ENCODE results near the gene DEPDC4.
"Not testable (repeated sequence)": the region's sequence is repeated elsewhere in the genome, so short reads cannot be mapped to it uniquely, and the experiment has no call there.

The DEPDC4 gene

DNA sequence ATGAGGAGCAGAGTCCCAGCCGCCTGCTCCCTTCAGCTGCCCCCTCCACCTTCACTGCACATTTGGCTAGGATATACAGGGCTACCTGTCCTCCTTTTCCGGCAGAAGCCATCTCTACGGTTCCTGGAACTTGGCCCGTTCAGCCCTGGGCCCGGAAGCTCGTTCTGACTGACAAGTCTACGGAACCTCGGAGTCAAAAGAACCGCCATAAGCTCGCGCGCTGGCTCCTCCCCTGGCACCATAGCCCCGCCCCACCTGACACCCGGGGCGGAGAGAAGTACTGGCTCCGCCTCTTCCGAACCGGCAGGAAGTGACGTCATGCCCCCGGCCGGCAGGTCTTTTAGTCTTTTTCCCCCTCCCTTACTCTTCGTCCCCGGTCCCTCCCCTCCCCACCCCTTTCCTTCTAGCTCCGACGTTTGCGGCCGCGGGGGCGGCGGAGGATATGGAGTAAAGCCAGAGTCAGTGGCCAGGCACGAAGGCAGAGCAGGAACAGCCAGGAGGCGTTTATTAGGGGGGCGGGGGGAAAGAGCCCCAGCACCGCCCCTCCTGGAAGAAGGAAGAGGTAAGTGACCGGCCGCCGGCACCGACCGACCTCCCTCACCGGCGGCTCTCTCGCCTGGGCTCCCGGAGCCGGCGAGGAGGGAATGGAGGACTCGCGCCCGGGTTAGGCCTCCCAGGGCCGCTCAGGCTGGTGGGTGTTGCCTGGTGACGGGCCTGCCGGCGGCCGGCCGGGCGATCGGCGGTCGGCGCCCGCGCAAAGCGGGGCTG, at the start of gene DEPDC4, which contains the start of gene SCYL2:
TSS of gene DEPDC4 (minus strand) at position 245 of the 768 bp plus-strand sequence. CDS start at position 242, 3 bp downstream.
TSS of gene SCYL2 (plus strand) at position 343 of the 768 bp plus-strand sequence. CDS start 15,794 bp downstream, outside the sequence.
- H3K4me3 ChIP-seq (replicated peaks; ENCODE audit: low read depth, low read length): peak within 1 kb of the TSS; percentile 85
- no peak for TF ChIP-seq CTCF (IDR thresholded peaks at IDR 0.05; ENCODE audit: low read depth, low read length, missing control alignments)
- peak; percentile 88 for DNase-seq (ENCODE audit: extremely low read depth, low read depth)

DNA sequence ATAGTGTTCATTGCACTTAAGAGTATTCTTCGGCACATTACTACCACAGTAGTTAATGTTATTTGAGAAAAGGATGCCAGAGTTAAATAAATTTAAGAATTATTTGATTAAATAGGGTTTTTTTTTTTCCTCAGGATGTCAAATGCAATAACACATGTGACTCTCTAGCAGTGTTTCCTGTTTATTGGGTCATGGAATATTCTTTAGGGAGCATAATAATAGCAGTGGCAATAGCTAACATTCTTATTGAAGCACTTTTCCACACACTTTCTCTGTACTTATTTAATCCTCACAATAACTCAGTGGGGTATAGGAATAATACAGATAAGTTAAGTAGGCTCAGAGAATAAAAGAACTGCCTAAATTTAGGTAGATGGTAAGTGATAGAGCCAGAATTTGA, 44.4 kb upstream of the DEPDC4 start:
- DNase-seq (ENCODE audit: extremely low read depth, low read depth): no peak
- H3K4me3 ChIP-seq (replicated peaks; ENCODE audit: low read depth, low read length): no peak overlapping the region
- TF ChIP-seq CTCF (IDR thresholded peaks at IDR 0.05; ENCODE audit: low read depth, low read length, missing control alignments): no peak

DNA sequence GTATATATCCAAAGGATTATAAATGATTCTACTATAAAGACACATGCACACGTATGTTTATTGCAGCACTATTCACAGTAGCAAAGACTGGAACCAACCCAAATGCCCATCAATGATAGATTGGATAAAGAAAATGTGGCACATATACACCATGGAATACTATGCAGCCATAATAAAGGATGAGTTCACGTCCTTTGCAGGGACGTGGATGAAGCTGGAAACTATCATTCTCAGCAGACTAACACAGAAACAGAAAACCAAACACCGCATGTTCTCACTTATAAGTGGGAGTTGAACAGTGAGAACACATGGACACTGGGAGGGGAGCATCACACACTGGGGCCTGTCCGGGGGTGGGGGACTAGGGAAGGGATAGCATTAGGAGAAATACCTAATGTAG, 41.3 kb upstream of the DEPDC4 start:
- not testable (repeated sequence) for DNase-seq (ENCODE audit: extremely low read depth, low read depth); H3K4me3 ChIP-seq (replicated peaks; ENCODE audit: low read depth, low read length)

- not testable (repeated sequence) for H3K4me3 ChIP-seq (replicated peaks; ENCODE audit: low read depth, low read length); DNase-seq (ENCODE audit: extremely low read depth, low read depth)
Measured at GRCh38 chr12:100304334-100304733, 37.5 kb upstream of the DEPDC4 start.

- DNase-seq (ENCODE audit: extremely low read depth, low read depth): no peak
- no peak for TF ChIP-seq CTCF (IDR thresholded peaks at IDR 0.05; ENCODE audit: low read depth, low read length, missing control alignments)
- no peak overlapping the region for H3K4me3 ChIP-seq (replicated peaks; ENCODE audit: low read depth, low read length)
Measured at GRCh38 chr12:100303831-100304230, 37.0 kb upstream of the DEPDC4 start.

- no peak overlapping the region for H3K4me3 ChIP-seq (replicated peaks; ENCODE audit: low read depth, low read length)
- no peak for DNase-seq (ENCODE audit: extremely low read depth, low read depth)
- TF ChIP-seq CTCF (IDR thresholded peaks at IDR 0.05; ENCODE audit: low read depth, low read length, missing control alignments): no peak
Measured at GRCh38 chr12:100302081-100302480, 35.2 kb upstream of the DEPDC4 start.

DNA sequence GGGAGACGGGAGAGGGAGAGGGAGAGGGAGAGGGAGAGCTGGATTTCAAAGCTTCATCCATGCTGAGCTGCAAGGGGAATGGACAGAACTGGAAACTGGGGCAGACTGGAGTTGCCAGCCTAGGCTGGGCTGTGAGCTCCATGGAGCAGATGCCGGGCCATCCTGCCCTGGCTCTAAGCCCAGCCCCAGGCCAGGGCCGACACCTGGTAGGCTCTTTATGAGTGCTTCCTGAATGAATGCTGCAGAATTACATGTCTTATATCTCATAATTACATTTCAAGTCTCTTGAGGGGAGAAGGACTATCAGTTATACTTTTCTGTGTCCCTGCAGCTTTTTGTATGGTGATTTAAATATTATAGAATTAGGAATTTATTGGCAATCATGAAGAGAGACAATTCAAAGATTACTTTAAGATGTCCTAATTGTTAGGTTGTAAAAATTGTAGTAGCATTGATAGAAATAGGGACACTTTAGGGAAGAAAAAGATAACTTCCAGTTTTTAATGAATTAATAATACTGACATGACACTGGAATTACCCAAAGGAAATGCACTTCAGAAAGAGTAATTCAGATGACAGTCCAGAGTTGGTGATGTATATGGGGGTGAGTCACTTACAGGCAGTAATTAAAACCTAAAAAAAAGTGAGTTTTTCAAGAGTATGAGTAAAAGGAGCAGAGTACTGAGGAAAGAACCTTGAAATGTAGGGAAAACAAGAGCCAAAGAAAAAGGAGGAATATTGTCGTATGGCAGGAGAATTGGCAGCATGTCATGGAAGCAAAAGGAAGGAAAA, 29.1 kb upstream of the DEPDC4 start:
- no peak for TF ChIP-seq CTCF (IDR thresholded peaks at IDR 0.05; ENCODE audit: low read depth, low read length, missing control alignments)
- no peak overlapping the region for H3K4me3 ChIP-seq (replicated peaks; ENCODE audit: low read depth, low read length)
- peak; percentile 1 for DNase-seq (ENCODE audit: extremely low read depth, low read depth)

DNA sequence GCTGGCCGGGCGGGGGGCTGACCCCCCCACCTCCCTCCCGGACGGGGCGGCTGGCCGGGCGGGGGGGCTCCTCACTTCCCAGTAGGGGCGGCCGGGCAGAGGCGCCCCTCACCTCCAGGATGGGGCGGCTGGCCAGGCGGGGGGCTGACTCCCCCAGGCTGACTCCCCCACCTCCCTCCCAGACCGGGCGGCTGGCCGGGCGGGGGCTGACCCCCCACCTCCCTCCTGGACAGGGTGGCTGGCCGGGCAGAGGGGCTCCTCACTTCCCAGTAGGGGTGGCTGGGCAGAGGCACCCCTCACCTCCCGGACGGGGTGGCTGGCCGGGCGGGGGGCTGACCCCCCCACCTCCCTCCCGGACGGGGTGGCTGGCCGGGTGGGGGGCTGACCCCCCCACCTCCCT, 27.5 kb upstream of the DEPDC4 start:
- not testable (repeated sequence) for H3K4me3 ChIP-seq (replicated peaks; ENCODE audit: low read depth, low read length); DNase-seq (ENCODE audit: extremely low read depth, low read depth)

All from HFF-Myc (cell line).